Measurements from ENCODE around the gene RAB31.

- TF ChIP-seq CTCF (conservative IDR thresholded peaks at IDR 0.05 in 1 of 2, IDR thresholded peaks at IDR 0.05 in 1 of 2; ENCODE audit: extremely low read depth in 1 of 2, insufficient read depth in 1 of 2, low read depth in 1 of 2, low read length in 2 of 2) (no peak), EZH2 (IDR thresholded peaks at IDR 0.05; ENCODE audit: borderline replicate concordance, low read length) (no peak)
These were observed 148.0 kb downstream of the RAB31 start for GRCh38 chr18:9856092-9856491.
